Vagina (tissue), 2 donors: Measurements from ENCODE around the gene HMGB2. TPM values are rescaled to one million over a fixed set of nuclear protein-coding genes. Genes with fewer than 3 reads are reported as not detected.

Experiments used
- DNase-seq, 2 donors: peaks; one replicate each; pipeline ENCODE4 v3.0.0-alpha.2; 2017; ENCODE audit errors: extremely low spot score in 2 of 2
- H3K27ac ChIP-seq: fragments of 200-600 bp; sonication (generic); one replicate; pipeline ENCODE4 v1.5.1; 2019
- H3K27me3 ChIP-seq: fragments of 200-600 bp; sonication (generic); one replicate; pipeline ENCODE4 v1.5.1; 2019
- H3K36me3 ChIP-seq, 2 donors: fragments of 200-600 bp; sonication (generic); one replicate each; pipeline ENCODE4 v1.5.1; 2017 to 2019
- H3K4me1 ChIP-seq: fragments of 200-600 bp; sonication (generic); one replicate; pipeline ENCODE4 v1.5.1; 2019
- H3K4me3 ChIP-seq, 2 donors: fragments of 200-600 bp; sonication (generic); 1 replicate in 1 of 2; 2 replicates in 1 of 2; pipeline ENCODE4 v1.5.1; 2016 to 2019
- H3K9me3 ChIP-seq: fragments of 200-600 bp; sonication (generic); one replicate; pipeline ENCODE4 v1.5.1; 2019
- CTCF ChIP-seq, 3 experiments: fragments of 450-650 bp in 2 of 3; fragments of 200-600 bp in 1 of 3; sonication (generic) in 1 of 3; IDR thresholded peaks; one replicate each; pipeline ENCODE4 v1.5.1; 2017 to 2019; ENCODE audit warnings: antibody characterized with exemption in 3 of 3, mild to moderate bottlenecking in 2 of 3, moderate library complexity in 2 of 3
- POLR2A ChIP-seq, 2 donors: fragments of 450-650 bp; IDR thresholded peaks; one replicate each; pipeline ENCODE4 v1.6.1; 2017; ENCODE audit warnings: antibody characterized with exemption in 2 of 2, mild to moderate bottlenecking in 2 of 2, moderate library complexity in 2 of 2
- POLR2AphosphoS5 ChIP-seq, 2 donors: sonication (generic); formaldehyde crosslinking; IDR thresholded peaks; one replicate each; pipeline ENCODE4 v1.9.0; 2017; ENCODE audit warnings: antibody characterized with exemption in 2 of 2, mild to moderate bottlenecking in 2 of 2, low read depth in 1 of 2; ENCODE audit not compliant: insufficient read depth in 1 of 2
- intact Hi-C: fragments of 100-400 bp; cut with DNase I; formaldehyde crosslinking; loops from one replicate; pipeline ENCODE4 v1.15.1; 2023
- total RNA-seq: library from RNA; depleted of rRNA; stranded (reverse); fragments of >200 nt; gene quantifications from one replicate; pipeline ENCODE4 v1.2.3, GENCODE V29; 2016

The HMGB2 gene
- total RNA-seq, 1 donor from 2014 or later, result 56.7 TPM

GRCh38 chr4:173332021-173332487 lies 2.1 kb downstream of the HMGB2 start:
- TF ChIP-seq POLR2AphosphoS5 (IDR thresholded peaks at IDR 0.05; ENCODE audit: insufficient read depth in 1 of 2, low read depth in 1 of 2) (no peak), POLR2A (IDR thresholded peaks at IDR 0.05) (no peak)
- Histone ChIP-seq H3K4me1 (peaks cover 17% of the 10 kb centered on the region), H3K27ac (peak overlapping the region; percentile 100), H3K9me3 (no peaks in the 10 kb centered on the region), H3K27me3 (no peaks in the 10 kb centered on the region), H3K36me3 (peaks cover 0 to 20% of the 10 kb centered on the region in 2 donors), H3K4me3 (peak overlapping the region; percentile 90 to 98)
- intact Hi-C loops, result no loop called here
- no peak for DNase-seq

GRCh38 chr4:173330590-173330989 lies 3.6 kb downstream of the HMGB2 start:
- DNase-seq, result no peak
- no peaks in the 10 kb centered on the region for H3K9me3 ChIP-seq
- intact Hi-C loops, result loop anchor here (2.0 kb wide), 1 partner anchor 38 kb away; no protein-coding TSS in a partner anchor
- no peak for TF ChIP-seq CTCF (IDR thresholded peaks at IDR 0.05)
- no peak for TF ChIP-seq POLR2A (IDR thresholded peaks at IDR 0.05)
- TF ChIP-seq POLR2AphosphoS5 (IDR thresholded peaks at IDR 0.05; ENCODE audit: insufficient read depth in 1 of 2, low read depth in 1 of 2), result no peak
- peaks cover 0 to 20% of the 10 kb centered on the region in 2 donors for H3K36me3 ChIP-seq
- no peak overlapping the region for H3K4me3 ChIP-seq
- H3K27me3 ChIP-seq, result no peaks in the 10 kb centered on the region
- H3K27ac ChIP-seq, result no peak overlapping the region
- H3K4me1 ChIP-seq, result peaks cover 17% of the 10 kb centered on the region

- peaks cover 17% of the 10 kb centered on the region for H3K4me1 ChIP-seq
- H3K27ac ChIP-seq, result no peak overlapping the region
- intact Hi-C loops, result no loop called here
- no peak for DNase-seq
- H3K27me3 ChIP-seq, result no peaks in the 10 kb centered on the region
- no peak overlapping the region for H3K4me3 ChIP-seq
- no peak for TF ChIP-seq POLR2A (IDR thresholded peaks at IDR 0.05)
- TF ChIP-seq CTCF (IDR thresholded peaks at IDR 0.05), result no peak
- H3K9me3 ChIP-seq, result no peaks in the 10 kb centered on the region
- H3K36me3 ChIP-seq, result peaks cover 0 to 20% of the 10 kb centered on the region in 2 donors
Measured at GRCh38 chr4:173328236-173328901, 5.8 kb downstream of the HMGB2 start.

- Histone ChIP-seq H3K4me1 (no peaks in the 10 kb centered on the region), H3K27me3 (no peaks in the 10 kb centered on the region), H3K27ac (no peak overlapping the region), H3K9me3 (no peaks in the 10 kb centered on the region), H3K36me3 (peaks cover 0 to 11% of the 10 kb centered on the region in 2 donors), H3K4me3 (no peak overlapping the region)
- TF ChIP-seq POLR2A (IDR thresholded peaks at IDR 0.05) (no peak), POLR2AphosphoS5 (IDR thresholded peaks at IDR 0.05; ENCODE audit: insufficient read depth in 1 of 2, low read depth in 1 of 2) (no peak), CTCF (IDR thresholded peaks at IDR 0.05) (no peak)
- intact Hi-C loops, result no loop called here
- no peak for DNase-seq
Measured at GRCh38 chr4:173325007-173325736, 9.0 kb downstream of the HMGB2 start.

- intact Hi-C loops, result loop anchor here (5.0 kb wide), 1 partner anchor 98 kb away; no protein-coding TSS in a partner anchor
- H3K4me1 ChIP-seq, result no peaks in the 10 kb centered on the region
- no peak overlapping the region for H3K27ac ChIP-seq
- no peak for DNase-seq
- no peak overlapping the region for H3K4me3 ChIP-seq
- H3K27me3 ChIP-seq, result no peaks in the 10 kb centered on the region
- TF ChIP-seq CTCF (IDR thresholded peaks at IDR 0.05) (no peak), POLR2A (IDR thresholded peaks at IDR 0.05) (no peak), POLR2AphosphoS5 (IDR thresholded peaks at IDR 0.05; ENCODE audit: insufficient read depth in 1 of 2, low read depth in 1 of 2) (no peak)
- no peaks in the 10 kb centered on the region for H3K36me3 ChIP-seq
- H3K9me3 ChIP-seq, result no peaks in the 10 kb centered on the region
Measured at GRCh38 chr4:173319696-173320095, 14.5 kb downstream of the HMGB2 start.
